ENCODE results near the gene OTOS.

- TF ChIP-seq CTCF (IDR thresholded peaks at IDR 0.05 in 4 of 5, conservative IDR thresholded peaks at IDR 0.05 in 1 of 5) (no peak), POLR2A (IDR thresholded peaks at IDR 0.05) (no peak)
These were observed 42.0 kb upstream of the OTOS start for GRCh38 chr2:240182476-240182875.

Data from gastrocnemius medialis (tissue), 4 donors.